Peyer's patch (tissue), 4 donors: ENCODE data around the gene NLRC4. TPM values are rescaled to one million over a fixed set of nuclear protein-coding genes. Genes with fewer than 3 reads are reported as not detected.
A peak's percentile ranks its signal among the peaks of the same experiment; 100 is the strongest.

Experiments used
- DNase-seq, 3 donors: peaks; one replicate each; pipeline ENCODE4 v3.0.0-alpha.2; 2017 to 2019
- H3K27ac ChIP-seq, 4 donors: fragments of 200-600 bp; sonication (generic); one replicate each; pipeline ENCODE4 v1.5.1; 2016 to 2019
- H3K27me3 ChIP-seq, 2 donors: fragments of 200-600 bp; sonication (generic); one replicate each; pipeline ENCODE4 v1.5.1; 2019
- H3K36me3 ChIP-seq, 3 donors: fragments of 200-600 bp; sonication (generic); one replicate each; pipeline ENCODE4 v1.5.1; 2016 to 2019
- H3K4me1 ChIP-seq, 4 donors: fragments of 200-600 bp; sonication (generic); one replicate each; pipeline ENCODE4 v1.5.1; 2016 to 2019
- H3K4me3 ChIP-seq, 4 donors: fragments of 200-600 bp; sonication (generic); 1 replicate in 3 of 4; 2 replicates in 1 of 4; pipeline ENCODE4 v1.5.1; 2016 to 2019; ENCODE audit warnings: mild to moderate bottlenecking in 1 of 4
- H3K9me3 ChIP-seq, 4 donors: fragments of 200-600 bp; sonication (generic); one replicate each; pipeline ENCODE4 v1.5.1; 2016 to 2019; ENCODE audit warnings: mild to moderate bottlenecking in 1 of 4
- POLR2A ChIP-seq, 2 donors: fragments of 450-650 bp; IDR thresholded peaks; one replicate each; pipeline ENCODE4 v1.5.1; 2017; ENCODE audit warnings: antibody characterized with exemption in 2 of 2, mild to moderate bottlenecking in 2 of 2, moderate library complexity in 2 of 2
- total RNA-seq, 4 donors: library from RNA; depleted of rRNA; stranded (reverse); fragments of >200 nt; gene quantifications; one replicate each; pipeline ENCODE4 v1.1.0, GENCODE V29; 2016
- TF ChIP-seq, protein P1 (sequence below), 6 experiments: fragments of 450-650 bp in 4 of 6; fragments of 200-600 bp in 2 of 6; sonication (generic) in 1 of 6; IDR thresholded peaks; one replicate each; pipeline ENCODE4 v1.5.1; 2017 to 2019; ENCODE audit warnings: antibody characterized with exemption in 6 of 6, mild to moderate bottlenecking in 3 of 6, moderate library complexity in 1 of 6

The NLRC4 gene
- total RNA-seq, 4 donors from 2014 or later = 0.27 to 6.6 (median 0.35) TPM; not detected in 1

DNA sequence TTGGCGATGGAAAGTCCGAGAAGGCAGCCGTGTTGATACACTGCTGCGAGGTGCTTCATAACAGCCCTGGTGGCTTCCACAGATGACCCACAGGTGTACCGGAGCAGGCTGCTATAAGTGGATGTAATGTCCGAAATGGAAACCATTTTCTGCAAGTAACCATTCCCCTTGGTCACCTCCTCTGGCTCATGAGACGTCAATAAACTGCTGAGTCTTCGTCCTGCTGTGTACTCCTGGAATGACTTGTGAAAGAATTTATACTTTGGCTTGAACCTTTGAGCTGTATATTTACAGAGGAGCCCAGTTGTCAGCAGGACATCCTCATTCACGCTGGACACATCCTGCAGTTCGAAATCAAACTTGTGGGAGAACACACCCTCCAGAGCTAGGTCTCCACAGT, 14.4 kb downstream of the NLRC4 start:
- no peaks in the 10 kb centered on the region for H3K9me3 ChIP-seq
- DNase-seq = no peak
- no peak overlapping the region for H3K27ac ChIP-seq
- TF ChIP-seq, protein P1, sequence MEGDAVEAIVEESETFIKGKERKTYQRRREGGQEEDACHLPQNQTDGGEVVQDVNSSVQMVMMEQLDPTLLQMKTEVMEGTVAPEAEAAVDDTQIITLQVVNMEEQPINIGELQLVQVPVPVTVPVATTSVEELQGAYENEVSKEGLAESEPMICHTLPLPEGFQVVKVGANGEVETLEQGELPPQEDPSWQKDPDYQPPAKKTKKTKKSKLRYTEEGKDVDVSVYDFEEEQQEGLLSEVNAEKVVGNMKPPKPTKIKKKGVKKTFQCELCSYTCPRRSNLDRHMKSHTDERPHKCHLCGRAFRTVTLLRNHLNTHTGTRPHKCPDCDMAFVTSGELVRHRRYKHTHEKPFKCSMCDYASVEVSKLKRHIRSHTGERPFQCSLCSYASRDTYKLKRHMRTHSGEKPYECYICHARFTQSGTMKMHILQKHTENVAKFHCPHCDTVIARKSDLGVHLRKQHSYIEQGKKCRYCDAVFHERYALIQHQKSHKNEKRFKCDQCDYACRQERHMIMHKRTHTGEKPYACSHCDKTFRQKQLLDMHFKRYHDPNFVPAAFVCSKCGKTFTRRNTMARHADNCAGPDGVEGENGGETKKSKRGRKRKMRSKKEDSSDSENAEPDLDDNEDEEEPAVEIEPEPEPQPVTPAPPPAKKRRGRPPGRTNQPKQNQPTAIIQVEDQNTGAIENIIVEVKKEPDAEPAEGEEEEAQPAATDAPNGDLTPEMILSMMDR (IDR thresholded peaks at IDR 0.05) = no peak
- H3K36me3 ChIP-seq = no peaks in the 10 kb centered on the region
- no peak overlapping the region for H3K4me3 ChIP-seq
- H3K27me3 ChIP-seq = no peaks in the 10 kb centered on the region
- no peaks in the 10 kb centered on the region for H3K4me1 ChIP-seq

DNA sequence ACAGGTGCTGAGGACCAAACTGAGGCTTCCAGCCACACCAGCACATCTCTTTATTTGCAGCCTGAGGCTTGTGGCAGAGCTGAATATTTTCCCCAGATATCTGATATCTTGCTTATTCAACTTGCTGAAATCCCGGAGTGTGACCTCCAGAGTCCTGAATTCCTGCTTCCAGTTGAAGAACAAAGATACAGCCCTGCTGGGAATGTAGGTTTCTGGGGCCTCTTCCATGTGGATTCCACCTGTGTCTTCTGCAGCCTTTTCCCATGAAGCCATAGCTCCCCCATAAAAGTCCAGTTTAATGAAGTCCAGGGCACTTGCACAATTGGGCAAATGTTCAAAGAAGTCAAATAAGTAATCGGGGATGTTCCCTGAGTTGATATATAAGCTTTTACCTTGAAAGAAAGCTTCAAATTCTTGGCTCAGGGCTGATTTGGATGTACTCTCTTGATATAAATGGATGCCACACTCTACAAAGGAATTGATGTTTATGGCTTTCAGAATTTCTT, 14.9 kb downstream of the NLRC4 start:
- no peak overlapping the region for H3K4me3 ChIP-seq
- H3K27ac ChIP-seq = no peak overlapping the region
- no peaks in the 10 kb centered on the region for H3K27me3 ChIP-seq
- no peaks in the 10 kb centered on the region for H3K9me3 ChIP-seq
- no peak for DNase-seq
- H3K4me1 ChIP-seq = no peaks in the 10 kb centered on the region
- no peak for TF ChIP-seq POLR2A (IDR thresholded peaks at IDR 0.05)
- TF ChIP-seq, protein P1 (IDR thresholded peaks at IDR 0.05) = no peak
- H3K36me3 ChIP-seq = no peaks in the 10 kb centered on the region

DNA sequence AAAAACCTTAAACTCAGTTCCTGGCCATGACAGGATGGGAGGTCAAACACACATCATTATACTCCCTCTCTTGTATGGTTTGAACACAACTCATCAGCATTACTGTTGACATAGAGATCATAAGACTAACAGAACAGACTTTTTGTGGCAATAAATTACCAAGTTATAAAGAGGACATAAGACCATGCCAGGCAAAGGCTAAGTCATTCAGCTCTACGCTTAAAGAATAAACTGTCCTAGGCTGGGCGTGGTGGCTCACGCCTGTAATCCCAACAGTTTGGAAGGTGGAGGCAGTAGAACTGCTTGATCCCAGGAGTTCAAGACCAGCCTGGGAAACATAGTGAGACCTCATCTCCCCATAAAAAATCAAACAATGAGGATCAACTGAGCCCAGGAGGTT, 16.4 kb downstream of the NLRC4 start:
- H3K4me1 ChIP-seq = no peaks in the 10 kb centered on the region
- DNase-seq = no peak

DNA sequence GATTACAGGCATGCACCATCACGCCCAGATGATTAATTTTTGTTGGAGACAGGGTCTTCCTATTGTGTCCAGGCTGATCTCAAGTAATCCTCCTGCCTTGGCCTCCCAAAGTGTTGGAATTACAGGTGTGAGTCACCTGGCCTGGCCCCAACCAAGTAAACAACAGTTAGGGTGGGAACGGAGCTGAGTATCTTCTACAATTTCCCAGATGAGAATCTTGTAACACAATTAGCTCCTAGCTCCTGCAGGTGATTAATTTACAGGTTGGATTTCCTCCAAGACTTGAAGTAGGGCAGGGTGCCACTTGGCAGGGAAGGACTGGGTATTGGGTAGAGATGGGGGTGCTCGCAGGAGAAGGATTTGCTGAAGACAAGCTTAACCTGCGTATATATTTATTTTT, 17.8 kb downstream of the NLRC4 start:
- Histone ChIP-seq H3K27me3 (no peaks in the 10 kb centered on the region), H3K9me3 (no peaks in the 10 kb centered on the region), H3K4me1 (no peaks in the 10 kb centered on the region), H3K4me3 (no peak overlapping the region), H3K27ac (no peak overlapping the region), H3K36me3 (no peaks in the 10 kb centered on the region)
- TF ChIP-seq POLR2A (IDR thresholded peaks at IDR 0.05) = no peak
- TF ChIP-seq, protein P1 (IDR thresholded peaks at IDR 0.05) = no peak
- peak in 1 of 3 donors; percentile 60 for DNase-seq

More for the DNA sequence above, 16.4 kb downstream of the NLRC4 start:
- no peak overlapping the region for H3K27ac ChIP-seq
- H3K27me3 ChIP-seq = no peaks in the 10 kb centered on the region
- no peaks in the 10 kb centered on the region for H3K36me3 ChIP-seq
- TF ChIP-seq, protein P1 (IDR thresholded peaks at IDR 0.05) = no peak
- no peak for TF ChIP-seq POLR2A (IDR thresholded peaks at IDR 0.05)
- no peaks in the 10 kb centered on the region for H3K9me3 ChIP-seq
- no peak overlapping the region for H3K4me3 ChIP-seq

DNA sequence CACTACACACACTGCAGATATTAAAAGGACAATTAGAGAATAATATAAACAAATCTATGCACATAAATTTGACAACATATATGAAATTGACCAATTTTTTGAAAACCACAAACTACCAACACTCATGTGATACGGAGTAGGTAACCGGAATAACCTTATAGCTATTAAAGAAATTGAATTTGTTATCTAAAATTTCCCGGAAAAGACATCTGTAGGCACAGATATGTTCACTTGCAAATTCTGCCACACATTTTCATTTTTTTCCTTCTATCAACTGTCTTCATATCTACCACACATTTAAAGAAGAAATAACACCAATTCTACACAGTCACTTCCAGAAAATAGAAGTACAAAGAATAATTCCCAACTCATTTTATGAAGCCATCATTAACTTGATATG, 22.4 kb downstream of the NLRC4 start:
- no peak overlapping the region for H3K27ac ChIP-seq
- no peak for TF ChIP-seq POLR2A (IDR thresholded peaks at IDR 0.05)
- TF ChIP-seq, protein P1 (IDR thresholded peaks at IDR 0.05) = no peak
- no peaks in the 10 kb centered on the region for H3K9me3 ChIP-seq
- H3K27me3 ChIP-seq = no peaks in the 10 kb centered on the region
- DNase-seq = no peak
- H3K4me1 ChIP-seq = no peaks in the 10 kb centered on the region
- no peak overlapping the region for H3K4me3 ChIP-seq
- H3K36me3 ChIP-seq = no peaks in the 10 kb centered on the region

DNA sequence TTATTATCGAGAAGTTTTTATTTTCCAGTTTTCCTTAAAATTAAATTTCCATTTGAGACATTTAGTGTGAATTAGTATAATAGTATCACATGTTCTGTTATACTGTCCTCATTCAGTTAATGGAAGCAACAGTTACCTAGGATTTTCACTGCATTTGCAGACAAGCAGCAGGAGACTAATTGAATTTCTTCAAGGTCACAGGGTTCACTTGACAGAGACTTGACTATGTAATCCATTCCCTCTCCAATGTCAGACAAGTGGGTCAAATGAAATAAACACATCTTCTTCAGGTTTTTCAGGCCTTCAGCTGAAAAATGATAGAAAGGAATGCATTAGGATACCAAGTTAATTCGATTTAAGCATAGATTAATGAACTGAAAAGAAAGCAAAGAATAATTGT, 26.7 kb downstream of the NLRC4 start:
- H3K9me3 ChIP-seq = no peaks in the 10 kb centered on the region
- no peak for DNase-seq
- H3K27me3 ChIP-seq = no peaks in the 10 kb centered on the region
- H3K36me3 ChIP-seq = no peaks in the 10 kb centered on the region
- no peak for TF ChIP-seq POLR2A (IDR thresholded peaks at IDR 0.05)
- TF ChIP-seq, protein P1 (IDR thresholded peaks at IDR 0.05) = no peak
- no peak overlapping the region for H3K27ac ChIP-seq
- H3K4me1 ChIP-seq = no peaks in the 10 kb centered on the region
- H3K4me3 ChIP-seq = no peak overlapping the region
